K562 (cell line): ENCODE results near the gene ZNF277.

Source experiments
- HNRNPUL1 ChIP-seq: fragments of 200-400 bp; formaldehyde crosslinking; IDR thresholded peaks from 2 replicates; pipeline ENCODE4 v1.6.1; 2017; ENCODE audit warnings: low read length
- NRF1 ChIP-seq, 2 experiments: fragments of 450-650 bp; IDR thresholded peaks in 1 of 2; conservative IDR thresholded peaks in 1 of 2; 2 replicates each; pipeline ENCODE4 v1.6.1; 2014; ENCODE audit warnings: mild to moderate bottlenecking in 2 of 2
- POLR2A ChIP-seq: fragments of 450-650 bp; conservative IDR thresholded peaks from 2 replicates; pipeline ENCODE4 v1.6.1; 2016
- POLR2AphosphoS5 ChIP-seq: IDR thresholded peaks from 2 replicates; pipeline ENCODE4 v1.6.1; 2011; ENCODE audit warnings: mild to moderate bottlenecking, low read depth, low read length, moderate library complexity; ENCODE audit not compliant: control insufficient read depth, insufficient read depth

DNA sequence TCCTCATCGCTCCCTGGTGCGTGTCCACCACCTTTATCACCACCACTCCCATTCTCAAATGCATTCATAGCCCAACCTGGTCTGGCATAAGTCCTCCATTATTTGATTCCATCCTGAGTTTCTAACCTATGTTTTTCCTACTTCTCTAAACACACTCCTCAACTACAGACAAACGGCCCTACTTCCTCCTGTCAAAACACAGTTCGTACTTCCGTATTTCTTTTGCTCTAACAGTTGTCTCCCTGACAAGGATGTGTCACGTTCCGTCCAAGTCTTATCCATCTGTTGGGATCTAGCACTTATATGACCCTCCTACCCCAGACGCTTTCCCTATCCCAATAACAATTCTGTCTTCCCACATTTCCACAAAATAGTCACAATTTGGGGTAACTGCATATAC lies 47.1 kb upstream of the ZNF277 start:
- TF ChIP-seq NRF1 (conservative IDR thresholded peaks at IDR 0.05 in 1 of 2, IDR thresholded peaks at IDR 0.05 in 1 of 2) (no peak), HNRNPUL1 (no peak), POLR2A (no peak), POLR2AphosphoS5 (no peak)
